HG03066 (cell line): ENCODE data around the gene H2BK1.
A peak's percentile ranks its signal among the peaks of the same experiment; 100 is the strongest.

ENCODE experiments used
- ATAC-seq: cut with Tn5 transposase; IDR thresholded peaks from one replicate; pipeline ENCODE4 v1.9.1; 2021; ENCODE audit warnings: low read depth; ENCODE audit not compliant: unreplicated experiment

Gene H2BK1

DNA sequence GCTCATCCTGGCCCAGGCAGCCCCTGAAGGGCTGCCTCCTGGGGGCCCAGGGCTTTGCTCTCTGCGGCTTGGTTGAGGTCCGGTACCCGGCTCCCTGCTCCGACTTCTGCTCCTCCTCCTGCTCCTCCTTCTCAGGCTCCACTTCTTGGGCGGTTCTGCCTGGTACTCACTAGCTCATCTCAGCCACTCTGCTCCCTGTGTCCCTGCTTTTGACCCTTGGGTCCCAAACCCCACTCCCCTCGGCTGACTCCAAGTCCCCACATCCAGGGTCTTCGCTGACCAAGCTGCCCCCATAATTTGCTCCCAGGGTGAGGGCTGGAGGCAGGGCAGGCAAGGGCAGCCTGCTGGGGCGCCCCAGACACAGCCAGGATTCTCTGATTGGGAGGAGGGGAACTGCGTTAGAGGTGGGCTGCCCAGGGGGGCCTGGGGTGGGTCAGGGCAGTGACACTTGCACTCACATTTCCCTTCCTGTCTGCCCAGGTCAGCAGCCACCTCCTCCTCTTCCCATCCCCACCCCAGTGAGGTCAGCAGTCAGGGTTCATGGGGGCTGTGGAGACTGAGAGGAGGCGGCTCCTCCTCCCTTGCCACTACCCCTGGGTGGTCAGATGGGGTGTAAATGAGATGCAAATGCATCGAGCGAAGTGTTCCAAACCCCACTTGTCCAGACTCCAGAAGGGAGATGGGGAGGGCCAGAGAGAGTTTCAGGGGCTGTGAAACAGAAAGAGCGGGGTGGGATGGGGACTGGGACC, 36.0 kb upstream of the H2BK1 start:
- no peak for ATAC-seq

DNA sequence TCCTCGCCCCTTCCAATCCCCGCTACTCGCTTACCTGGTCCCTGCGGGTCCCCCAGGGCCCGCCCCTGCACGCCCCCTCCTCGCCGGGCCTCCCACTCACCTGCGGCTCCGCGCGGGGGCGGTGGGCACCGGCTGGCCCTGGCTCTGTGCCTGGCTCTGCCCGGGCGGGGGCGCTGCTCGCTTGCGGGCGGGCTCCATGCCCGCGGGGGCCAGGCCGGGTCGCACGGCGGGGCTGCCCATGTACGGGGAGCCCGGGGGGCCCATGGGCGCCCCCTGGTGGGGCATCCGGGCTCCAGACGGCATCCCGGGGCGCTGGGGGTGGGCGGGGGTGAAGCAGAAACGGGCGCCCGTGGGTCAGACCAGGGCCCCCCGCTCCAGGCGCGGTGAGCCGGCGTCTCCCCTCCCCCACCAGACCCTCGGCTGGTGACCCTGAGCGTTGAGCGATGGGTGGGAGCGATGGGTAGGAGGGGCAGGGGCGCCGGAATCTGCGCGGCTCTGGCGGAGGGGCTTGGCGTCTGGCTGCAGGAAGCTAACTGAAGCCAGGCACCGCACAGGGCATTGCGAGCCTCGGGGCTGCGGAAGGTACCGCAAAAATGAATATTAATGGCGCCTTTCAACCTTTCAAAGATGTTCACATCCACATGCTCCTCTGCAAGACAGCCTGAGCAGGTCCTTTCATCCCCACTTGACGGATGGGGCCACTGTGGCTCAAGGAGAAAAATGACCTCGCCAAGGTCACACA, 35.2 kb upstream of the H2BK1 start:
- peak; percentile 40 for ATAC-seq

DNA sequence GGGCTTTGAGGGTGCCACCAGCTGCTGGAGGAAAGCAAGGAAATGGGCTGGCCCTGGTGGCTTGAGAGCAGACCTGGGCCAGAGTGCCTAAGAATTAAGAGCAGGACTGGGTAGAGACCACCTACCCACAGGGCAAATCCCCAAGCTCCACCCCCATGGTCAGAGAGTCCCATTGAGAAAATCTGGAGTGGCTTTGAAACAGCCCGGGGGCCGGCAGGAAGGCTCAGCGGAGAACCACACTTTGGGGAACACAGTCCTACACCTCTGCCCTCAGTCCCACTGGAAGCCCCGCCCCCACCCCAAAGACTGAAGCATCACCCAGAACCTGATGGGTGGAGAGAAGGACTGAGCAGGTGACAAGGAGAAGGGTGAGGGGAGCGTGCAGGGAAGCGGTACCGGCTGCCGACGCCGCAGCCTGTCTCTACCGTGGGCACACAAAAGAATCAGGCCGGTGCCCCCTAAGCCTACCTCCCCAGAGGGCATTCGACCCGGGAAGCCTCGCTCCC, 34.6 kb upstream of the H2BK1 start:
- ATAC-seq: no peak

DNA sequence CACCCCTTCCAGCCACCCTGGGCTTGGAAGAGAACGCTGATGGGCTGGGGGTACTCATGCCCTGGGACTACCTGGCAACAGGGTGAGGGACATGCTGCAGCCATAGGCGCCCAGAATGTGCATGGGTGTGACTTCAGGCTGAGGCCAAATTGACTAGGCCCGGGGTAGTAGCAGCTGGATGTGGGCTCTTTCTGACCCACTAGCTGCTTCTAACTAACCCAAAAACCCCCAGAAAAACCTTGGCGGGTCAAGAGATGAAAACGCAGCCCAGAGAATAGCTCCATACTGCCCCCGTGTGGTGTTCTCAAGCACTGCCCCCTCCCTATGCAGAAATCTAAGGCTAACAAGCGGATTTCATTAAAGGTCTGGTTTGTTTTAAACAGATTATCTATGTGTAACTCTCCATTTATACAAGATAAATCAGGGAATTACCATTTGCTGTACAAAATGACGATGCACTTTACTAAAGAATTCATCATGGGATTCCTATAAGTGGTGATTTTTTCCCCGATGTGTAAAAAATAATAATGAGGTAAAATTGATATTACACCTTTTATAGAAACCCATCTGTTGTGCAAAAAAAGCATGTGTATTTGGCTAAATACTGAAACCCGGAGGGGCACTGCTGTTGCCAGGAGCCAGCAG, 34.0 kb upstream of the H2BK1 start:
- no peak for ATAC-seq

DNA sequence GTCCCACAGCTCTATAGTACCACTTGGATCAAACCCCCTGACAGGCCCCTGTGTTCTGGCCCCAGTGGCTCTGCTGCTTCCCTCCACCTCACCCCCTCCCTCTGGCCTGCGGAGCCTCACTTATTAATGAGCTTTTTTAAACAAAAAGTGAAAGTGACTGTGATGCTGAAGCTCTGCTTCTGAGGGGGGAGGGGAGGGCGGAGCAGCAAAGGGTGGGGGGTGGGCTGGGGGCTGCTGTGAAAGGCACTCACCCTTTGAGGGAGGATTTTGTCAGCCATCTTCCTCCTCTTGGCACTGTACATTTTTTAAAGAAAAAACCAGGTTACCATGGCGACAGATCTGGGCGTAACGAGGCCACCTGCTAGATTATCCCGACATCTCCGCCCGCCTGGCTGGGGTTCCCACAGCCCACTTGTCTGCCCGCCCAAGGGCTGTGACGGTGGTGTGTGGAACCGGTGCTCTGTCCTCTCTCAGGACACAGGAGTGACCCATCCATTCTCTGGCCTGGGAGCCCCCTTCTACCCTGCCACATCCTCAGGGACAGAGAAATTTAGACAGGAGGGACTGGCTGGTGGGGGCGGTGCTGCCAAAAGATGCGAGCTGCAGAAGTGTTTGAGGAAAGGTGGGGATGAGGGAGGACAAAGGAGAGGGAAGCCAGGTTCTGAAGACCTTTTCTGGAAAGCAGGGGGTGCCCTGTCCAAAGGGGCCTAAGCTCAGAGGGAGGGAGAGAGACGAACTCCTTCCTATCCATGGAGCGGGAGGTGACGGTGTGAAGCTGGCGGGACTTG, 33.3 kb upstream of the H2BK1 start:
- ATAC-seq: no peak

DNA sequence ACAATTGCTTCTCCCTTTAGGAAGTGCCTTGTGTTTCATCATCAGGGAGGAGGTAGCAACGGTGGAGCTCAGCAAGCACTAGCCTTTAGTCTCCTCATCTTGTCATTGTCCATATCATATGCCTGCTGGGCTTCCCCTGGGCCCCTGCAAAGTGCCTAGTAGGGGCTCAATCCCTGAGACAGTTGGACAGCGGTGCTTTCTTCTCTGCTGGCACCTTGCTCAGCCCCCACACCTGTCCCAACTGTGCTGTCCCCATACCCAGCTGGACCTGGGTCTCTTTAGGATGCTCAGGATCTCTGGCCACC, 32.7 kb upstream of the H2BK1 start:
- ATAC-seq: no peak

DNA sequence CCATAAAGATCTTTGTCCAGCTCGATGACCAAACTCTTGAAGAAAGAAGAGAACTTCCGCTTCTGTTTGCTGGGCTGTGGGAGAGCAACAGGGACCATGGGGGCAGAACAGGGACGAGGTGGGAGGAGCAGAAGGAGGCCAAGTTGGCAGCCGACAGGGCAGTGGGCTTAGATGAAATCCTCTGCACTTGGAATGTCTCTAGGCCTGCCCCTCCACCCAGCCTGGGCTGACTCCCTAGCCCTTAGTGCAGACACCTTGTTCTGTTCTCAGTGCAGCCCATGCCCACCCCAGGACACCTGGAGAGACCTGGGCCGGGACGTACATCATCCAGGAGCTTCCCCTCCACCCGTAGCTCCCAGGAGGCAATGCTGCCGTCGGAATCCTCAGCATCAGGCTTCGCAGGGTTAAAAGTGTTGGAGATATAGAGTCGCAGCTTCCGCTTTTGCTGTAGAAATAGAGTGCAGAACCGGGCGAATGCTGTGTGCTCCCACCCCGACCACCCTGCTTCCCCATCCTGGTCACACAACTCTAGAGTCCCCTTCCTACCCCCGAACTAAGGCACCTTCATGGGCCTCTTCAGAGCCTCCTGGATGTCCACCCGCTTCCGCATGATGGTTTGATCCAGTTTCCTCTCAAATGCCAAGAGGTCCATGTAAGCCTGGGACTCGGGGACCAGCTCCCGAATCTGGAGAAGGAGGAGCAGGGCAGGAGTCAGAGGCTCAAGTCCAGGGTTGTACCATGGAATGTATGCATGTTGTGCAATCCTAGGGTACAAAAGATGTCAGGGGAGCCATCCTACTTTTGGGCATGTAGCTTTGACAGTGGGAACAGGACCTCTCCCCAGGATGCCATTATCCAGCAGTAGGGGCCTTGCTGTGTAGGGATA, 32.1 kb upstream of the H2BK1 start:
- no peak for ATAC-seq

DNA sequence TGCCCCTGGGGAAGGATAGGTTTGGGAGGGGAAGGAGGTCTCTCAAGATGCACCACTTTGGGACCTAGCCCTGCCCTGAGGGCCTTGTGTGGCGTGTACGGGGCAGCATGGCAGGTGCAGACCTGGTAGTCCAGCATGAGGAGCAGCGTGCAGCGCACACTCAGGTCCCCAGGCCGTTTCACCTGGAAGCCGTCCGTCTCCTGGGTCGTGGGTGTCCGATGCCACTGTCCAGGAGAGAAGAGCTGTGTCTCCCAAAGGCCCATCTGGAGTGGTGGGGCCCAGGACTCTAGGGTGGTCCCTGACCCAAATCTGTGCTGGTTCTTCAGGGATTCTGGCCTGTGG, 31.4 kb upstream of the H2BK1 start:
- ATAC-seq: no peak

DNA sequence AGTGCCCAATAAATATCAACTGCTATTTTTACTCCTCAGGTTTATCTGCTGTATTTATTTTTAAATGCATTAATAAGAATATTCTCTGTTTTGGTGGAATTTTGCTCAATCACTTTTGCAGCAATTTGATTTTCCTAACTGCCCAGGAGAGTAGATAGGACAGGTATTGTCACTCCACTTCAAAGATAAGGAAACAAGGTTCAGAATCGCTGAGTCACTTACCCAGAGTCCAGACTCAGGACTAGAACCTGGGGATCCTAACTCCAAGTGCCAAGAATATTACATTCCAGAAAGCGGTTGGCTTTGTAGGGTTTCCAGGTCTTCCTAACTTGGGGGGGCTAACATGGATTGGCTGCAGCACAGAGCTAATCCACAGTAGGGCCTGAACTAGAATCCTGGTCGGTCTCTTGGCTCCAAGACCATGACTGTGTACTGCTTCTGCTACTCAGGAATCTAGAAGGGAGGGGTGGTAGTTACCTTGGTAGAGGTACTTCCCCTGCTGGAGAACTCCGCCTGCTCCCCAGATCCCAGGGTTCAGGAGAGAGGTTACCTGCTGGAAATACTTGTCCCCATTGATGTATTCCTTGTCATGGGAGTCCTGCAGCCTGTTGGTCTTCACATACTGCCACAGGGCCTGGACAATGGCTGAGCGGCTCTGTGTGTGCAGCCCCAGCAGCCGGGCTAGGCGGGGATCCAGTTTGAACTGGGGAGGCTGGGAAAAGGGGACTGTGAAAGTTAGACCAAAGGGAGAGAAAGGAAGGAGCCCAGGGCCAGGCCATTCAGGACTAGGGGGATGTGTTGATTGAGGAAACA, 30.9 kb upstream of the H2BK1 start:
- no peak for ATAC-seq

DNA sequence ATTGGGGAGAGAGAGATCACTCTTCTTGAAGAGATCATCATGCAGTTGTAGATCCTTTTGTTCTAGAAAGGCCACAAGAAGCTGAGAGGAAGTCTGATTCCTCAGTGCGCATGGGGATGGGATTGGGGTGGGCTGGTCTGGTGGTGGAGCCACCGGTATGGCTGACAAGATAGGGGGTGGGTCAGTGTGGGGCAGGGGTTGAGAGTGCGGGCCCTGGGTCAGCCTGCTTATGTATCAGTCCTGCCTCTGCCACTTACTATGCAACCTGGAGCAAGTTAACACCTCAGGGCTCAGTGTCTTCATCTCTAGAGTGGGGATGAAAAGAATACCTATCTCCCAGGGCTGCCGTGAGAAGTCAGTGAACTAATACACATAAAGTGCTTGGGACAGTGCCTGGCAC, 30.2 kb upstream of the H2BK1 start:
- no peak for ATAC-seq

DNA sequence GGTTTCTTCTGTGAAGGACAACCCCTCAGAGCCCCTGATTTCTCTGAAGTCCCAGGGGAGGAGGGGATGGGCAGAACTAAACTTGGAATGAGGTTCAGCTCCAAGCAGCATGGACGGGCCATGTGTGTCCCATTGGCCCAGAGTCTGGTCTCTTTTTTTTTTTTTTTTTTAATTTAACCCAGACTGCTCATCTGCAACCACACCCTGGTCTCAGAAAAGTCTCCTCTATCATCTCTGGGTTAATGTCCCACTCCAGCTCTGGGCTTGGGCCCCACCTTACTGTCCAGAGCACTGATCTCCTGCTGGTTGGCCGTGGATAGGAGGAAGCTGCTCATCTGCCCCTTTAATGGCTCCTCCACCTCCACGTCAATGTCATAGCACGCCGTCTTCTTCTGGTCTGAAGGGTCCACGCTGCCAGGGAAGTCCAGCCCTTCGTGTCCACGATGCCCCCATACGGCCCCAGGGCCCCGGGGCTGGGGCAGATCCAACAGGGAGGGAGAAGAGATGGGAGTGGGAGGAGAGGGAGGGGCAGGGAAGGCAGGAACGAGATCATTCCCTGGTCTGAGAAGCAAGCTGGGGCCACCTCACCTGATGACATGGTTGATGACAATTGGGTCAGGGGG, 29.7 kb upstream of the H2BK1 start:
- ATAC-seq: no peak

DNA sequence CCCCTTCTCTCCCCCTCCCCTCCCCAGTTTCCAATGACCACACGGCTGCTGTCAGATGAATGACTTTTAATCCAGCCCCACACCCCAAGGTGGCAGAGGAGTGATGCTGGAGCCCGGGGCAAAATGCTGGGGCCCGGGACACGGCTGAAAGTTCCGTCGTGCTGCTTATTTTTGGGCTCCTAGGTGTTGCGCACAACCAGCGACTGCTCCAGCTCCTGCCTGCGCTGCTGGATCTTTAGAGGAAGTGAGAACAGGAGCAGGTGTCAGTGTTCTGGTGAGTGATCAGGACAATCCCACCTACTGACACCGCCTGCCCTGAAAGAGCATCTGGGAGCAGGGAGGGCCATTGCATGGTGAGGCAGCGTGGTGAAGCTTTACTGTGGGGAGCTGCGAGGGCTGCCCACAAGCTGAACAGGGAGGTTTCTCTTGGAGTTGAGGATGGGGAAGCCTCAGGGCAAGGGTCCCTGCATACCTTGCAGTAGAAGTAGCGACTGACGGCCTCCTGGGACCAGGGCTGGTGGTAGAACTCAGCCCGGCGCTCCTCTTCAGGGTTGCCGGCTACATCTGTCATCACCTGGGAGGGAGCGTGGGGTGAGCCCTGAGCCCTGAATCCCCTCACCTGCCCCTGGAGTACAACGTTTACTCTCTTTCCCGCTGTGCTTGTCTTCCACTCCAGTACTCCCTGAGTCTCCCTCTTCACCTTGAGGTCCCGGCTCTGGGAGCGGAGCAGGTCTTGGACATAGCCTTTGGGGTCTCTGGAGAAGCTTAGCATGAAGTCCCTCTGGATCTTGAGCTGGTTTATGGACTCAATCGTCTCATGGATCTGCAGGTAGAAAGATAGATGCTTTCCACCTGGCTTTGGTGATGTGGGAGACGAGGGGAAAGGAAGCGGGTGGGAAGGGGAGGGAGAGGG, 28.9 kb upstream of the H2BK1 start:
- ATAC-seq: no peak

DNA sequence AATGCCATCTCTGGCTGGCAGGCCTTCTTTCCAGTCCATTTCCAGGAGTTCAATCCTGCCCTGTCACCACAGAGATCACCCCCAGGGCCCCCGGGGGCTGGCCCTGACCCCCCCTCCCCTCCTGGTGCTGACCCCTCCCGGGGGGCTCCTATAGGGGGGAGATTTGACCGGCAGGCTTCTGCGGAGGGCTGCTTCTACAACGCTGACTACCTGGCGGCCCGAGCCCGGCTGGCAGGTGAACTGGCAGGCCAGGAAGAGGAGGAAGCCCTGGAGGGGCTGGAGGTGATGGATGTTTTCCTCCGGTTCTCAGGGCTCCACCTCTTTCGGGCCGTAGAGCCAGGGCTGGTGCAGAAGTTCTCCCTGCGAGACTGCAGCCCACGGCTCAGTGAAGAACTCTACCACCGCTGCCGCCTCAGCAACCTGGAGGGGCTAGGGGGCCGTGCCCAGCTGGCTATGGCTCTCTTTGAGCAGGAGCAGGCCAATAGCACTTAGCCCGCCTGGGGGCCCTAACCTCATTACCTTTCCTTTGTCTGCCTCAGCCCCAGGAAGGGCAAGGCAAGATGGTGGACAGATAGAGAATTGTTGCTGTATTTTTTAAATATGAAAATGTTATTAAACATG, 28.0 kb upstream of the H2BK1 start:
- ATAC-seq: no peak

DNA sequence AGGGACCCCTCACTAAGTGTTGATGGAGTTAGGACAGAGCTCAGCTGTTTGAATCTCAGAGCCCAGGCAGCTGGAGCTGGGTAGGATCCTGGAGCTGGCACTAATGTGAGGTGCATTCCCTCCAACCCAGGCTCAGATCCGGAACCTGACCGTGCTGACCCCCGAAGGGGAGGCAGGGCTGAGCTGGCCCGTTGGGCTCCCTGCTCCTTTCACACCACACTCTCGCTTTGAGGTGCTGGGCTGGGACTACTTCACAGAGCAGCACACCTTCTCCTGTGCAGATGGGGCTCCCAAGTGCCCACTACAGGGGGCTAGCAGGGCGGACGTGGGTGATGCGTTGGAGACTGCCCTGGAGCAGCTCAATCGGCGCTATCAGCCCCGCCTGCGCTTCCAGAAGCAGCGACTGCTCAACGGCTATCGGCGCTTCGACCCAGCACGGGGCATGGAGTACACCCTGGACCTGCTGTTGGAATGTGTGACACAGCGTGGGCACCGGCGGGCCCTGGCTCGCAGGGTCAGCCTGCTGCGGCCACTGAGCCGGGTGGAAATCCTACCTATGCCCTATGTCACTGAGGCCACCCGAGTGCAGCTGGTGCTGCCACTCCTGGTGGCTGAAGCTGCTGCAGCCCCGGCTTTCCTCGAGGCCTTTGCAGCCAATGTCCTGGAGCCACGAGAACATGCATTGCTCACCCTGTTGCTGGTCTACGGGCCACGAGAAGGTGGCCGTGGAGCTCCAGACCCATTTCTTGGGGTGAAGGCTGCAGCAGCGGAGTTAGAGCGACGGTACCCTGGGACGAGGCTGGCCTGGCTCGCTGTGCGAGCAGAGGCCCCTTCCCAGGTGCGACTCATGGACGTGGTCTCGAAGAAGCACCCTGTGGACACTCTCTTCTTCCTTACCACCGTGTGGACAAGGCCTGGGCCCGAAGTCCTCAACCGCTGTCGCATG, 27.2 kb upstream of the H2BK1 start:
- no peak for ATAC-seq

DNA sequence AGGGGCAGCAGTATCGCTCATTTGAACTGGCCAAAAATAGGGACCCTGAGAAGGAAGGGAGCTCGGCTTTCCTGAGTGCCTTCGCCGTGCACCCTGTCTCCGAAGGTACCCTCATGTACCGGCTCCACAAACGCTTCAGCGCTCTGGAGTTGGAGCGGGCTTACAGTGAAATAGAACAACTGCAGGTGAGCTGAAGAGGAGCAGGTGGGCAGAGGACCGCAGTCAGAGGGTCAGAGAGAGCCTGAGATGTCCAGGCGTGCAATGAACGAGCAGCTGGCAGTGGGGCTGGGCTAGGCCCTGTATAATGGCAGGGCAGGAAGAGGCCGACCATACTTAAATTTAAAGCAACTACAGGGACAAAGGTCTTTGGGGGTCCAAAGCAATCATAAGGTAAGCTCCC, 26.1 kb upstream of the H2BK1 start:
- no peak for ATAC-seq

DNA sequence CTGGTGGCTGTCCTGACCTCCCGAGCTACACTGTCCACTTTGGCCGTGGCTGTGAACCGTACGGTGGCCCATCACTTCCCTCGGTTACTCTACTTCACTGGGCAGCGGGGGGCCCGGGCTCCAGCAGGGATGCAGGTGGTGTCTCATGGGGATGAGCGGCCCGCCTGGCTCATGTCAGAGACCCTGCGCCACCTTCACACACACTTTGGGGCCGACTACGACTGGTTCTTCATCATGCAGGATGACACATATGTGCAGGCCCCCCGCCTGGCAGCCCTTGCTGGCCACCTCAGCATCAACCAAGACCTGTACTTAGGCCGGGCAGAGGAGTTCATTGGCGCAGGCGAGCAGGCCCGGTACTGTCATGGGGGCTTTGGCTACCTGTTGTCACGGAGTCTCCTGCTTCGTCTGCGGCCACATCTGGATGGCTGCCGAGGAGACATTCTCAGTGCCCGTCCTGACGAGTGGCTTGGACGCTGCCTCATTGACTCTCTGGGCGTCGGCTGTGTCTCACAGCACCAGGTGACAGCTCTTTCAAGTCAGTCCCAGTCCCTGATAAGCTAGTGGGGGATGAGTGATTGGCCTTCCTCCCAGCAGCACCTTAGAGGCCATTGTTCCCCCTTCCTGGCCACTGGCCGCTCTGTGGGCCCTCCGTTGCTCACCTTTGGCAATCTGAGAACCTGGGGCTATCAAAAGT, 25.0 kb upstream of the H2BK1 start:
- ATAC-seq: no peak
